Measurements from ENCODE around the gene DHRS7C. TPM values are rescaled to one million over a fixed set of nuclear protein-coding genes. Genes with fewer than 3 reads are reported as not detected.

Gene DHRS7C
- total RNA-seq, 1 donor = not detected

- H3K4me3 ChIP-seq (ENCODE audit: low read depth, low read length) = no peak overlapping the region
- no peak for DNase-seq (ENCODE audit: low read depth)
- TF ChIP-seq CTCF (IDR thresholded peaks at IDR 0.05; ENCODE audit: insufficient read depth, low read length) = no peak
These were observed 18.9 kb upstream of the DHRS7C start for GRCh38 chr17:9810100-9810949.

- DNase-seq (ENCODE audit: low read depth) = no peak
- TF ChIP-seq CTCF (IDR thresholded peaks at IDR 0.05; ENCODE audit: insufficient read depth, low read length) = no peak
- H3K4me3 ChIP-seq (ENCODE audit: low read depth, low read length) = no peak overlapping the region
These were observed 18.0 kb upstream of the DHRS7C start for GRCh38 chr17:9809409-9809808.

GRCh38 chr17:9806699-9807098, 15.3 kb upstream of the DHRS7C start:
- TF ChIP-seq CTCF (IDR thresholded peaks at IDR 0.05; ENCODE audit: insufficient read depth, low read length) = no peak
- no peak for DNase-seq (ENCODE audit: low read depth)
- H3K4me3 ChIP-seq (ENCODE audit: low read depth, low read length) = no peak overlapping the region

GRCh38 chr17:9805769-9806168, 14.4 kb upstream of the DHRS7C start:
- no peak overlapping the region for H3K4me3 ChIP-seq (ENCODE audit: low read depth, low read length)
- no peak for DNase-seq (ENCODE audit: low read depth)
- no peak for TF ChIP-seq CTCF (IDR thresholded peaks at IDR 0.05; ENCODE audit: insufficient read depth, low read length)

GRCh38 chr17:9802697-9803096, 11.3 kb upstream of the DHRS7C start:
- TF ChIP-seq CTCF (IDR thresholded peaks at IDR 0.05; ENCODE audit: insufficient read depth, low read length) = no peak
- no peak for DNase-seq (ENCODE audit: low read depth)
- no peak overlapping the region for H3K4me3 ChIP-seq (ENCODE audit: low read depth, low read length)

- TF ChIP-seq CTCF (IDR thresholded peaks at IDR 0.05; ENCODE audit: insufficient read depth, low read length) = no peak
- no peak for DNase-seq (ENCODE audit: low read depth)
- H3K4me3 ChIP-seq (ENCODE audit: low read depth, low read length) = no peak overlapping the region
These were observed 10.9 kb upstream of the DHRS7C start for GRCh38 chr17:9802294-9802693.
